ENCODE measurements around the gene ACOX3. TPM values are rescaled to one million over a fixed set of nuclear protein-coding genes. Genes with fewer than 3 reads are reported as not detected.
"Not testable (repeated sequence)": the region's sequence is repeated elsewhere in the genome, so short reads cannot be mapped to it uniquely, and the experiment has no call there.

The ACOX3 gene
- total RNA-seq, 4 donors from 2014 or later, result 18.7 to 104 (median 31.3) TPM

DNA sequence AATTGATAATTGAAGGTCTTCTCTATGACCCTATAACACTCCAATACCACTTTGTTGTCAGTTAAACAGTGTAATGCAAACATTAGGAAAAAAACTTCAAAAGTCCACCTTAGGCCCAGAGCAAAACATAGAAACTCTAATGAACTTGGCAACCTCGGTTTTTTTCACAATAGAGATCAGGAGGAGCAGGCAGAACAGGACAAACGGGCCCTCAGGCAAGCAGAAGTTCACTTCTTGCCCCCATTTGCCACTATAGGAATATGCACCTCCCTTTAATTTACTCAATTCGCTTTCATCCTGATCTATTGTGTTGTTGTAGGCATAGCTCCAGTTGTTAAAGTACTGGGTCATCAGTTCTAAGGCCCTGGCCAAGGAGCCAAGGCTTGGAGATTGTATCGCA is 18.2 kb downstream of the ACOX3 start:
- no peak overlapping the region for H3K27ac ChIP-seq
- TF ChIP-seq POLR2AphosphoS5 (IDR thresholded peaks at IDR 0.05), result no peak
- TF ChIP-seq, protein P1, sequence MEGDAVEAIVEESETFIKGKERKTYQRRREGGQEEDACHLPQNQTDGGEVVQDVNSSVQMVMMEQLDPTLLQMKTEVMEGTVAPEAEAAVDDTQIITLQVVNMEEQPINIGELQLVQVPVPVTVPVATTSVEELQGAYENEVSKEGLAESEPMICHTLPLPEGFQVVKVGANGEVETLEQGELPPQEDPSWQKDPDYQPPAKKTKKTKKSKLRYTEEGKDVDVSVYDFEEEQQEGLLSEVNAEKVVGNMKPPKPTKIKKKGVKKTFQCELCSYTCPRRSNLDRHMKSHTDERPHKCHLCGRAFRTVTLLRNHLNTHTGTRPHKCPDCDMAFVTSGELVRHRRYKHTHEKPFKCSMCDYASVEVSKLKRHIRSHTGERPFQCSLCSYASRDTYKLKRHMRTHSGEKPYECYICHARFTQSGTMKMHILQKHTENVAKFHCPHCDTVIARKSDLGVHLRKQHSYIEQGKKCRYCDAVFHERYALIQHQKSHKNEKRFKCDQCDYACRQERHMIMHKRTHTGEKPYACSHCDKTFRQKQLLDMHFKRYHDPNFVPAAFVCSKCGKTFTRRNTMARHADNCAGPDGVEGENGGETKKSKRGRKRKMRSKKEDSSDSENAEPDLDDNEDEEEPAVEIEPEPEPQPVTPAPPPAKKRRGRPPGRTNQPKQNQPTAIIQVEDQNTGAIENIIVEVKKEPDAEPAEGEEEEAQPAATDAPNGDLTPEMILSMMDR (IDR thresholded peaks at IDR 0.05), result no peak
- TF ChIP-seq POLR2A (IDR thresholded peaks at IDR 0.05), result no peak
- no peak for TF ChIP-seq EP300 (IDR thresholded peaks at IDR 0.05; ENCODE audit: low read depth)
- WGBS, 2 donors (ENCODE audit: low coverage in 1 of 2), result 63 to 74% methylated on average over 3 to 4 of the region's 4 CpGs

DNA sequence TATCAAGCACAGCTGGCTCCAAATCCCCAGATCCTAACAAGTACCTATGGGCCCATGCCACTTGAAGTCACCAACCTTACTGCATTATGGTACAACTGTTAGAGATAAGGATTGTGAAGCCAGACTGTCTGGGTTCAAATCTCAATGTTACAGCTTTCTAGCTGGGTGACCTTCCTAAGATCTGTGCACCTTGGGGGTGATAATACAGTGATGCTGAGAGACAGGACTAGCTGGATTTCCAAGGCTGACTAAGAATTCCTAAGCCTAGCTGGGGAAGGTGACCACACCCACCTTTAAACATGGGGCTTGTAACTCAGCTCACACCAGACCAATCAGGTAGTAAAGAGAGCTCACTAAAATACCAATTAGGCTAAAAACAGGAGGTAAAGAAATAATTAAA is 20.4 kb downstream of the ACOX3 start:
- in situ Hi-C loops (cut with MboI; ENCODE audit: low pct_ligation_motif_present in 1 of 4, low pct_unique_long_range_greater_than_20kb in 1 of 4, low sequenced_read_pairs in 3 of 4), result loop anchor here in 2 of 4 donors (25.0 kb wide), 2 partner anchors 183 to 258 kb away; partner anchors contain the start of gene ABLIM2 (in 1 of the 2)
- H3K36me3 ChIP-seq; H3K4me3 ChIP-seq; H3K9me3 ChIP-seq; H3K27ac ChIP-seq; H3K4me1 ChIP-seq; DNase-seq; H3K27me3 ChIP-seq; intact Hi-C loops (cut with DNase I; ENCODE audit: low total_unique reads): not testable (repeated sequence)

More for the DNA sequence above, 18.2 kb downstream of the ACOX3 start:
- Histone ChIP-seq H3K4me3 (no peak overlapping the region), H3K4me1 (peaks cover 0 to 18% (median 5%) of the 10 kb centered on the region in 4 donors), H3K9me3 (no peaks in the 10 kb centered on the region), H3K27me3 (no peaks in the 10 kb centered on the region), H3K36me3 (no peaks in the 10 kb centered on the region)
- in situ Hi-C loops (cut with MboI; ENCODE audit: low pct_ligation_motif_present in 1 of 4, low pct_unique_long_range_greater_than_20kb in 1 of 4, low sequenced_read_pairs in 3 of 4), result loop anchor here in 2 of 4 donors (25.0 kb wide), 2 partner anchors 185 to 260 kb away; partner anchors contain the start of gene ABLIM2 (in 1 of the 2)
- intact Hi-C loops (cut with DNase I; ENCODE audit: low total_unique reads), result no loop called here
- DNase-seq, result no peak

DNA sequence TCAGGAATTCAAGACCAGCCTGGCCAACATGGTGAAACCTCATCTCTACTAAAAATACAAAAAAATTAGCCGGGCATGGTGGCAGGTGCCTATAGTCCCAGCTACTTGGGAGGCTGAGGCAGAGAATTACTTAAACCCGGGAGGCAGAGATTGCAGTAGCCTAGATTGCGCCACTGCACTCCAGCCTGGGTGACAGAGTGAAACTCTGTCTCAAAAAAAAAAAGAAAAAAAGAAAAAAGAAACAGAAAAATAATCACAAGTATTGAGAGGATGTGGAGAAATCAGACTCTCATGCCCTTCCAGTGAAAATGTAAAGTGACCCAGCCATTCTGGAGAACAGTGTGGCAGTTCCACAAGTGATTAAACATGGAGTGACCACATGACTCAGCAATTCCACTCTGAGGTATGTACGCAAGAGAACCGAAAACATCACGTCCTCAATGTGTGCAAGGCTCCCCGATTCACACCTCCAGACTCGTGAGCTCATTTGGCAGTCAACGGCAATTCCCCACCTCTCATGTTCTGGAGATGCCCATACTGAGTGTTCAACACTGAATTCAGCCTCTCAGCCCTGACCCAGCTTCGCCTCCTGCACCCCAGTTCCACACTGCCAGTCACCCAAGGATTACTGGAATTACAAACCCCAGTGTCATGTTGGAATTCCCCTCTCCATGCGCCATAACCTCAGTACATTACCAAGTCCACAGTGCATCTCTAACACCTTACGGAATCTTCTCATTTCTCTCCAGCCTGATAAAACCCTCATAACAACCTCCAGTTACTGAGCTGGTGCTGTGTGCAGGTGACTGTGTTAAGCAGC is 21.1 kb downstream of the ACOX3 start:
- in situ Hi-C loops (cut with MboI; ENCODE audit: low pct_ligation_motif_present in 1 of 4, low pct_unique_long_range_greater_than_20kb in 1 of 4, low sequenced_read_pairs in 3 of 4) (loop anchor here in 2 of 4 donors (25.0 kb wide), 2 partner anchors 182 to 257 kb away; partner anchors contain the start of gene ABLIM2 (in 1 of the 2)), intact Hi-C loops (cut with DNase I; ENCODE audit: low total_unique reads) (no loop called here)
- TF ChIP-seq, protein P1 (IDR thresholded peaks at IDR 0.05), result no peak
- TF ChIP-seq POLR2A (IDR thresholded peaks at IDR 0.05) (no peak), POLR2AphosphoS5 (IDR thresholded peaks at IDR 0.05) (no peak), EP300 (IDR thresholded peaks at IDR 0.05; ENCODE audit: low read depth) (no peak)
- Histone ChIP-seq H3K4me1 (no peaks in the 10 kb centered on the region), H3K27ac (peak overlapping the region in 1 of 4 donors; percentile 18), H3K27me3 (no peaks in the 10 kb centered on the region), H3K36me3 (peaks cover 0 to 4% (median 1%) of the 10 kb centered on the region in 4 donors), H3K9me3 (no peaks in the 10 kb centered on the region), H3K4me3 (no peak overlapping the region)
- DNase-seq, result no peak
- WGBS, 2 donors (ENCODE audit: low coverage in 1 of 2), result 70 to 100% methylated on average over 1 to 12 of the region's 12 CpGs

DNA sequence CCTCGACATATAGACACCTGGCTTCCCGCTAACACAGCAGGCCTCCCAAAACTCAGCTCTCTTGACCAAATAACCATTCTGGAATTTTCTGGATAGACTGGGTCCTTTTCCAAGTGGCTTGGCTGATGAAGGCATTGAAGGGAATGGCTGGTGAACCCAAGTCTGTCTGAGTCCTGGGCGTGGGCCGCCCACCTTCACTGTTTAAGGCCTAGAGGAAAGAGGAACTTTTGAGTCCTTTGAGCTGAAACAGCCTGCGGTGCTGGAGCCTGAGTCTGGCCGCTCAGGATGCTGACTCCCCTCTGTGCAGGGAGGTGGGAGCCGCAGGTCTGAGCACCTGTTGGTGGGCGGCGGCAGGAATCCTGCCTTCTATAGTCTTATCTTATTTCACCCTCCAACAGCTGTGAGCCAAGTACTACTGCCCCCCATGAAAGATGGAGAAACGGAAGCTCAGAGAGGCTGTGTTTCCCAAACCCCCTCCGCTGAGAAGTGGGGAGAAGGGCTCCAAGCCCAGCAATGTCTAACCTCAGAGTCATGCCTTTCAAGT is 23.4 kb downstream of the ACOX3 start:
- no peaks in the 10 kb centered on the region for H3K27me3 ChIP-seq
- TF ChIP-seq EP300 (IDR thresholded peaks at IDR 0.05; ENCODE audit: low read depth) (no peak), POLR2A (IDR thresholded peaks at IDR 0.05) (no peak), POLR2AphosphoS5 (IDR thresholded peaks at IDR 0.05) (no peak)
- TF ChIP-seq, protein P1 (IDR thresholded peaks at IDR 0.05), result no peak
- DNase-seq, result no peak
- intact Hi-C loops (cut with DNase I; ENCODE audit: low total_unique reads), result no loop called here
- WGBS, 2 donors (ENCODE audit: low coverage in 1 of 2), result 84 to 100% methylated on average over 1 to 11 of the region's 11 CpGs
- in situ Hi-C loops (cut with MboI; ENCODE audit: low pct_ligation_motif_present in 1 of 4, low pct_unique_long_range_greater_than_20kb in 1 of 4, low sequenced_read_pairs in 3 of 4), result loop anchor here in 2 of 4 donors (25.0 kb wide), 2 partner anchors 180 to 255 kb away; partner anchors contain the start of gene ABLIM2 (in 1 of the 2)
- H3K4me1 ChIP-seq, result no peaks in the 10 kb centered on the region
- H3K9me3 ChIP-seq, result no peaks in the 10 kb centered on the region
- no peak overlapping the region for H3K27ac ChIP-seq
- no peak overlapping the region for H3K4me3 ChIP-seq
- peaks cover 0 to 4% (median 2%) of the 10 kb centered on the region in 4 donors for H3K36me3 ChIP-seq
